CD4-positive, CD25-positive, alpha-beta regulatory T cell (primary cell): ENCODE results near the gene CASP14. TPM values are rescaled to one million over a fixed set of nuclear protein-coding genes. Genes with fewer than 3 reads are reported as not detected.
"Not testable (repeated sequence)": the region's sequence is repeated elsewhere in the genome, so short reads cannot be mapped to it uniquely, and the experiment has no call there.

Experiments
- ATAC-seq, 2 donors: fragments of 150-1000 bp; cut with Tn5 transposase; one replicate each; pipeline ENCODE4 v1.10.0; 2021; ENCODE audit warnings: low read depth in 2 of 2, moderate number of reproducible peaks in 2 of 2, moderate library complexity in 1 of 2
- DNase-seq, 3 donors: peaks; one replicate each; pipeline versions ENCODE4 v3.0.0 to v3.0.0-alpha.2; 2012 to 2022; ENCODE audit warnings: mixed read lengths in 1 of 3
- H3K27ac ChIP-seq: one replicate; pipeline ENCODE4 v1.7.0; 2013; ENCODE audit warnings: mild to moderate bottlenecking, low read length; ENCODE audit not compliant: insufficient read depth, poor library complexity, severe bottlenecking
- H3K27me3 ChIP-seq: one replicate; pipeline ENCODE4 v1.7.0; 2013; ENCODE audit warnings: low read length; ENCODE audit not compliant: control insufficient read depth, insufficient read depth
- H3K36me3 ChIP-seq: one replicate; pipeline ENCODE4 v1.7.0; 2013; ENCODE audit warnings: mild to moderate bottlenecking, low read length, moderate library complexity; ENCODE audit not compliant: control insufficient read depth, insufficient read depth
- H3K4me1 ChIP-seq: 2 replicates; pipeline ENCODE4 v1.7.0; 2013; ENCODE audit warnings: mild to moderate bottlenecking, low read length; ENCODE audit not compliant: insufficient read depth, control insufficient read depth, poor library complexity, severe bottlenecking
- H3K4me3 ChIP-seq: one replicate; pipeline ENCODE4 v1.7.0; 2013; ENCODE audit warnings: low read depth, mild to moderate bottlenecking, low read length, moderate library complexity
- H3K9me3 ChIP-seq, 2 experiments: 1 replicate in 1 of 2; 2 replicates in 1 of 2; pipeline ENCODE4 v1.7.0; 2013; ENCODE audit warnings: low read length in 2 of 2, mild to moderate bottlenecking in 1 of 2, moderate library complexity in 1 of 2; ENCODE audit not compliant: control insufficient read depth in 2 of 2
- H3K27ac Mint-ChIP-seq, 3 donors: one replicate each; pipeline ENCODE4 v1.8.0; 2020 to 2022; ENCODE audit warnings: mild to moderate bottlenecking in 3 of 3, mixed read lengths in 3 of 3, moderate library complexity in 2 of 3
- H3K27me3 Mint-ChIP-seq: one replicate; pipeline ENCODE4 v1.8.0; 2022; ENCODE audit warnings: mild to moderate bottlenecking, mixed read lengths
- H3K36me3 Mint-ChIP-seq: one replicate; pipeline ENCODE4 v1.8.0; 2020; ENCODE audit warnings: mixed read lengths
- H3K4me1 Mint-ChIP-seq, 4 donors: one replicate each; pipeline ENCODE4 v1.8.0; 2020 to 2022; ENCODE audit warnings: mixed read lengths in 4 of 4, mild to moderate bottlenecking in 1 of 4
- H3K4me3 Mint-ChIP-seq, 4 donors: one replicate each; pipeline ENCODE4 v1.8.0; 2020 to 2022; ENCODE audit warnings: mild to moderate bottlenecking in 4 of 4, mixed read lengths in 4 of 4, moderate library complexity in 3 of 4
- H3K9me3 Mint-ChIP-seq, 7 donors: one replicate each; pipeline ENCODE4 v1.8.0; 2020 to 2022; ENCODE audit warnings: mixed read lengths in 7 of 7, mild to moderate bottlenecking in 3 of 7, moderate library complexity in 2 of 7
- polyA plus RNA-seq, 4 donors: library from polyadenylated mRNA; unstranded; fragments of 300-500 nt; fragmentation: Illumina TruSeq; gene quantifications; one replicate each; pipeline ENCODE4 v1.2.3, GENCODE V29; 2021
- total RNA-seq: library from RNA; stranded (reverse); gene quantifications from one replicate; pipeline ENCODE4 v1.2.3, GENCODE V29; 2022

The CASP14 gene
- total and polyA plus RNA-seq, 5 donors from 2014 or later, result not detected

- Mint-ChIP-seq H3K4me3 (no peak overlapping the region), H3K27ac (no peak overlapping the region), H3K4me1 (no peaks in the 10 kb centered on the region), H3K27me3 (peaks cover 10% of the 10 kb centered on the region), H3K9me3 (peaks cover 0 to 3% (median 0%) of the 10 kb centered on the region in 7 donors), H3K36me3 (no peaks in the 10 kb centered on the region)
- Histone ChIP-seq H3K36me3 (no peaks in the 10 kb centered on the region), H3K4me3 (no peak overlapping the region), H3K27ac (no peak overlapping the region), H3K9me3 (no peaks in the 10 kb centered on the region), H3K4me1 (no peaks in the 10 kb centered on the region), H3K27me3 (peaks cover 9% of the 10 kb centered on the region)
- DNase-seq, result no peak
- no peak for ATAC-seq
Measured at GRCh38 chr19:15042826-15043225, 6.5 kb upstream of the CASP14 start.

GRCh38 chr19:15045506-15045905 lies 3.8 kb upstream of the CASP14 start:
- Mint-ChIP-seq H3K4me1 (no peaks in the 10 kb centered on the region), H3K9me3 (peaks cover 0 to 3% (median 0%) of the 10 kb centered on the region in 7 donors), H3K27ac (no peak overlapping the region), H3K27me3 (no peaks in the 10 kb centered on the region), H3K4me3 (no peak overlapping the region), H3K36me3 (no peaks in the 10 kb centered on the region)
- no peaks in the 10 kb centered on the region for H3K36me3 ChIP-seq
- ATAC-seq, result no peak
- peaks cover 9% of the 10 kb centered on the region for H3K27me3 ChIP-seq
- no peaks in the 10 kb centered on the region for H3K9me3 ChIP-seq
- no peak overlapping the region for H3K4me3 ChIP-seq
- no peak overlapping the region for H3K27ac ChIP-seq
- no peaks in the 10 kb centered on the region for H3K4me1 ChIP-seq
- no peak for DNase-seq

GRCh38 chr19:15047680-15048079 lies 1.6 kb upstream of the CASP14 start:
- Mint-ChIP-seq H3K4me1 (no peaks in the 10 kb centered on the region), H3K9me3 (peaks cover 0 to 5% (median 0%) of the 10 kb centered on the region in 7 donors), H3K27me3 (peaks cover 6% of the 10 kb centered on the region), H3K36me3 (no peaks in the 10 kb centered on the region), H3K27ac (no peak overlapping the region), H3K4me3 (no peak overlapping the region)
- Histone ChIP-seq H3K36me3 (no peaks in the 10 kb centered on the region), H3K9me3 (no peaks in the 10 kb centered on the region), H3K27me3 (peaks cover 6% of the 10 kb centered on the region), H3K27ac (no peak overlapping the region), H3K4me1 (no peaks in the 10 kb centered on the region), H3K4me3 (no peak overlapping the region)
- no peak for ATAC-seq
- no peak for DNase-seq

- H3K27me3 ChIP-seq, result peaks cover 6% of the 10 kb centered on the region
- H3K36me3 ChIP-seq, result no peaks in the 10 kb centered on the region
- no peaks in the 10 kb centered on the region for H3K36me3 Mint-ChIP-seq
- DNase-seq (no peak), ATAC-seq (no peak)
- no peaks in the 10 kb centered on the region for H3K9me3 ChIP-seq
- no peak overlapping the region for H3K4me3 Mint-ChIP-seq
- H3K9me3 Mint-ChIP-seq, result peaks cover 0 to 5% (median 0%) of the 10 kb centered on the region in 7 donors
- no peak overlapping the region for H3K27ac Mint-ChIP-seq
- no peak overlapping the region for H3K4me3 ChIP-seq
- no peaks in the 10 kb centered on the region for H3K4me1 ChIP-seq
- no peak overlapping the region for H3K27ac ChIP-seq
- peaks cover 6% of the 10 kb centered on the region for H3K27me3 Mint-ChIP-seq
- H3K4me1 Mint-ChIP-seq, result no peaks in the 10 kb centered on the region
Measured at GRCh38 chr19:15048128-15048527, 1.2 kb upstream of the CASP14 start.

GRCh38 chr19:15050639-15051038 lies 1.4 kb downstream of the CASP14 start:
- H3K9me3 ChIP-seq, result no peaks in the 10 kb centered on the region
- Mint-ChIP-seq H3K4me3 (no peak overlapping the region), H3K27ac (no peak overlapping the region), H3K9me3 (peaks cover 0 to 5% (median 0%) of the 10 kb centered on the region in 7 donors), H3K4me1 (no peaks in the 10 kb centered on the region), H3K36me3 (no peaks in the 10 kb centered on the region), H3K27me3 (peaks cover 6% of the 10 kb centered on the region)
- H3K36me3 ChIP-seq, result no peaks in the 10 kb centered on the region
- peaks cover 5% of the 10 kb centered on the region for H3K27me3 ChIP-seq
- H3K4me1 ChIP-seq, result no peaks in the 10 kb centered on the region
- ATAC-seq (no peak), DNase-seq (no peak)
- no peak overlapping the region for H3K27ac ChIP-seq
- no peak overlapping the region for H3K4me3 ChIP-seq

GRCh38 chr19:15062036-15062435 lies 12.8 kb downstream of the CASP14 start:
- Mint-ChIP-seq H3K27ac (no peak overlapping the region), H3K4me3 (no peak overlapping the region), H3K27me3 (peaks cover 6% of the 10 kb centered on the region), H3K36me3 (no peaks in the 10 kb centered on the region), H3K9me3 (peaks cover 0 to 7% (median 0%) of the 10 kb centered on the region in 7 donors), H3K4me1 (peaks cover 0 to 4% (median 0%) of the 10 kb centered on the region in 4 donors)
- Histone ChIP-seq H3K9me3 (peaks cover 0 to 2% of the 10 kb centered on the region in 2 experiments), H3K36me3 (no peaks in the 10 kb centered on the region), H3K4me3 (no peak overlapping the region), H3K4me1 (no peaks in the 10 kb centered on the region), H3K27me3 (peaks cover 8% of the 10 kb centered on the region), H3K27ac (no peak overlapping the region)
- no peak for ATAC-seq
- no peak for DNase-seq

- not testable (repeated sequence) for H3K4me1 Mint-ChIP-seq, H3K27ac ChIP-seq, H3K9me3 ChIP-seq, H3K27me3 ChIP-seq, H3K4me3 Mint-ChIP-seq, ATAC-seq, H3K27me3 Mint-ChIP-seq, H3K36me3 Mint-ChIP-seq, H3K9me3 Mint-ChIP-seq, H3K36me3 ChIP-seq, DNase-seq, H3K4me3 ChIP-seq, H3K4me1 ChIP-seq
- H3K27ac Mint-ChIP-seq, result peak overlapping the region in 1 of 3 donors; percentile 6
Measured at GRCh38 chr19:15070386-15070785, 21.1 kb downstream of the CASP14 start.

- Histone ChIP-seq H3K27ac (no peak overlapping the region), H3K4me3 (no peak overlapping the region), H3K9me3 (no peaks in the 10 kb centered on the region), H3K27me3 (no peaks in the 10 kb centered on the region), H3K36me3 (no peaks in the 10 kb centered on the region), H3K4me1 (no peaks in the 10 kb centered on the region)
- Mint-ChIP-seq H3K9me3 (peaks cover 0 to 2% (median 0%) of the 10 kb centered on the region in 7 donors), H3K27me3 (peaks cover 4% of the 10 kb centered on the region), H3K4me1 (no peaks in the 10 kb centered on the region), H3K27ac (no peak overlapping the region), H3K36me3 (no peaks in the 10 kb centered on the region), H3K4me3 (no peak overlapping the region)
- ATAC-seq (no peak), DNase-seq (no peak)
Measured at GRCh38 chr19:15072930-15073647, 23.8 kb downstream of the CASP14 start.
